GM18520 (cell line): ENCODE measurements around the gene RABGAP1L.
"Not testable (repeated sequence)": the region's sequence is repeated elsewhere in the genome, so short reads cannot be mapped to it uniquely, and the experiment has no call there.

Experiments used
- ATAC-seq: cut with Tn5 transposase; IDR thresholded peaks from one replicate; pipeline ENCODE4 v1.9.1; 2021; ENCODE audit not compliant: unreplicated experiment

Gene RABGAP1L

DNA sequence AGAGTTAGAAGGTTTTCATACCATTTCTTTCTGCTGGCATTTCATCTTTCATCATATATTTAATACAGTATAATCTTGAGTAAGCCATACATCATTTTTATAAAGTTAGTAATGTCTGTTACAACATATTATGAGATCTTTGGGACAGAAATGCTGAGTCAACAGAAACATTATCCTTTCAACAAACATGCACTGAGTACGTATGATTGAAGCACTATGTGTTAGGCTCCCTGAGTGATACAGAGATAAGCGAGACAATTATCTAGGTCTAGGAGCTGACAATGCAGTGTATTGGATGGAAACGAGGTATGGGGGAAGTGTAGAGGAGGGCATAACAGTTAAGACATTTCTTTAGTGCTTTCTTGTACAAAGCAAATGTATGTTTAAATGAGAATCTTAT is 268.7 kb downstream of the RABGAP1L start:
- no peak for ATAC-seq

- ATAC-seq, result no peak
These were observed 269.4 kb downstream of the RABGAP1L start for GRCh38 chr1:174428739-174429138.

DNA sequence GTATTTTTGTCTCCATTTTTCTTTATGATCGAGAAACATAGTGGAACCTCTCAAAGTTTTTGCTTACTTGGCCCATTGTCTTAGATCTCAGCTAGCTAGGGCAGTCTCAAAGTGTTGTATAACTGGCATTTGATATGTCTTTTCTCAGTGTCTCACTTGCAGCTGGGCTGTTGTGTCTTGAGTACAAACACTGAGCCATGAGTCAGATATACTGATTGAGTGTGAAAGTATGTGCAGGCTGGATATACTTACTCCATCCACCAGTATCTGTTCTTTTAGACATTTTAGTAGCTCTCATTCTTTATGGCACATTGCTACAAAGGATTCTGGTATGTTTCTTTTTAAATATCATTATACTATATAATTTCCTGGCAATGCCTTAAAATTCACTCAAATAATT is 274.1 kb downstream of the RABGAP1L start:
- no peak for ATAC-seq

- no peak for ATAC-seq
These were observed 286.0 kb downstream of the RABGAP1L start for GRCh38 chr1:174445351-174445750.

- ATAC-seq, result no peak
These were observed 286.5 kb downstream of the RABGAP1L start for GRCh38 chr1:174445817-174446216.

DNA sequence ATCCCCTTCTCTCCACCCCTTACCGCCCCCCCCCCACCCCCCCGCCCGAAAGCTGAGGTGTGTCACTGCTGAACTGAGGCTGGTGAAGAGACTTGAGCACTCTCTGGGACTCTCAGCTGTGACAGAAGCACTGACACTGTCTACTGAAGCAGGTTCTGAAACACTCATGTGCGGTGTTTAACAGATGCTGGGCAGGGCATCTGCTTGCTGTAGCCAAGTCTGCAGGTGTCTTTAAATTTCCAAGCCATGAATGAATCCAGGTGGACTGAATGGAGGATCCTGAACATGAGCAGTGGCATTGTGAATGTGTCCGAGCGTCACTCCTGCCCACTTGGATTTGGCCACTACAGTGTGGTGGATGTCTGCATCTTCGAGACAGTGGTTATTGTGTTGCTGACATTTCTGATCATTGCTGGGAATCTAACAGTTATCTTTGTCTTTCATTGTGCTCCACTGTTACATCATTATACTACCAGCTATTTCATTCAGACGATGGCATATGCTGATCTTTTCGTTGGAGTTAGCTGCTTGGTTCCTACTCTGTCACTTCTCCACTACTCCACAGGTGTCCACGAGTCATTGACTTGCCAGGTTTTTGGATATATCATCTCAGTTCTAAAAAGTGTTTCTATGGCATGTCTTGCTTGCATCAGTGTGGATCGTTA is 288.7 kb downstream of the RABGAP1L start, which contains the start of gene GPR52:
TSS of gene GPR52 (plus strand) at position 99 of the 665 bp plus-strand sequence. CDS start at position 247, 148 bp downstream.
- no peak for ATAC-seq

DNA sequence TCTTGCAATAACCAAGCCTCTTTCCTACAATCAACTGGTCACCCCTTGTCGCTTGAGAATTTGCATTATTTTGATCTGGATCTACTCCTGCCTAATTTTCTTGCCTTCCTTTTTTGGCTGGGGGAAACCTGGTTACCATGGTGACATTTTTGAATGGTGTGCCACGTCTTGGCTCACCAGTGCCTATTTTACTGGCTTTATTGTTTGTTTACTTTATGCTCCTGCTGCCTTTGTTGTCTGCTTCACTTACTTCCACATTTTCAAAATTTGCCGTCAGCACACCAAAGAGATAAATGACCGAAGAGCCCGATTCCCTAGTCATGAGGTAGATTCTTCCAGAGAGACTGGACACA is 289.2 kb downstream of the RABGAP1L start:
- ATAC-seq, result no peak

DNA sequence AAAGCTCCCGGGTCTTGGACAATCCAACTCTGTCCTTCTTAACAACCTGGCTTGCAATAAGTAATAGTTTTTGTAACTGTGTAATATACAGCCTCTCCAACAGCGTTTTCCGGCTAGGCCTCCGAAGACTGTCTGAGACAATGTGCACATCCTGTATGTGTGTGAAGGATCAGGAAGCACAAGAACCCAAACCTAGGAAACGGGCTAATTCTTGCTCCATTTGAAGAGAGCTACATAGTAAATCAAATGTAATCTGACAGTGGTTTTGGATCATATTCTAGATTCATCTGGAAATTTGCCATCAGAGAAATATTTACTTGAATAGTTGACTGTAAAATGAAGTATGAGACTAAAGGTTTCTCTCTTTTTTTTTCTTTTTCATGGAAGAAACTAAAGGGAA is 289.7 kb downstream of the RABGAP1L start:
- no peak for ATAC-seq

- no peak for ATAC-seq
These were observed 292.1 kb downstream of the RABGAP1L start for GRCh38 chr1:174451408-174451807.

GRCh38 chr1:174465855-174466254 is 306.5 kb downstream of the RABGAP1L start:
- ATAC-seq, result no peak

DNA sequence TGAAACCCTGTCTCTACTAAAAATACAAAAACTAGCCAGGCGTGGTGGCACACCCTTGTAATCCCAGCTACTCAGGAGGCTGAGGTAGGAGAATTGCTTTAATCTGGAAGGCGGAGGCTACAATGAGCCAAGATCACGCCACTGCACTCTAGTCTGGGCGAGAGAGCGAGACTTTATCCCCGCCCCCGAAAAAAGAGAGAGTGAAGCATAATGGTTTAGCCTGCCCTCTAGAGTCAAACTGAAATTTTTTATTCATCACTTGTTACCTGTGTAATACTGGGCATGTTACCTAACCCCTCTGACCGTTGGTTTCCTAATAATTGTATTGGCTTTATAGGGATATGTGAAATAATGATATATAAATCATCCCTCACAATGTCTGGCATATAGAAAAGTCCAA is 307.3 kb downstream of the RABGAP1L start:
- no peak for ATAC-seq

GRCh38 chr1:174469052-174469451 is 309.7 kb downstream of the RABGAP1L start:
- no peak for ATAC-seq

DNA sequence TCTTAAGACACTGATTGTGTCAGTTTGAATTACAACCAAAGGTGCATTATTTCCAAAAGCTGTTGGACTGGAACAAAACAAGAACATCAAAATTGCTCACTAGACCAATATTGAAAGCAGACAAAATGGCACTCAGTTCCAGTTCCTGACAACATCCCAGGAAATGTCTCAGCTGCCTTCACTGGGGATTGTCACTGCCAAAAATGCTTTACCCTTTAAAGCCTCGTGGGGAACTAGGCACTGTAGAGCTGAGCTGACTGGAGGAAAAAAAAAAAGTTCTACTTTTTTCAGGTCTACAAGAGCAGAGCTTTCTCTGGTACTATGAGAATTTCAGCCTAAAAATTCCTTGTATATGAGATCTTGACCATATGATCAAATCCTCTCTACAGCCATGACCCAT is 310.4 kb downstream of the RABGAP1L start:
- no peak for ATAC-seq

- ATAC-seq, result no peak
These were observed 320.0 kb downstream of the RABGAP1L start for GRCh38 chr1:174479281-174479680.

- no peak for ATAC-seq
These were observed 321.0 kb downstream of the RABGAP1L start for GRCh38 chr1:174480324-174480723.

- no peak for ATAC-seq
These were observed 332.3 kb downstream of the RABGAP1L start for GRCh38 chr1:174491606-174492005.

GRCh38 chr1:174497478-174497877 is 338.2 kb downstream of the RABGAP1L start:
- ATAC-seq, result no peak

DNA sequence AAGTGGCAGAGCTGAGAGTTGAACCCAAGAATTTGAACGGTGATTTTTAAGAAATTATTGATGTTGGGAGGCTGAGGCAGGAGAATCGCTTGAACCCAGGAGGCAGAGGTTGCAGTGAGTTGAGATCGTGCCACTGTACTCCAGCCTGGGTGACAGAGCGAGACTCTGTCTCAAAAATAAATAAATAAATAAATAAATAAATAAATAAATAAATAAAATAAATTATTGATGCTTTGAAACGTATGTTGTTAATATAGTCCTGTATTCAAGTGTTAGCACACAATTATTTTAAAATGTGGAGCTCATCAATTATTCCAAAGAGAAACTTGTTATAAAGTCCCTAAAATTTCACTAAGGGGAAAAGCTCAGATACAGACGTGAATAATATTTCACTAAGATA is 357.4 kb downstream of the RABGAP1L start:
- not testable (repeated sequence) for ATAC-seq

DNA sequence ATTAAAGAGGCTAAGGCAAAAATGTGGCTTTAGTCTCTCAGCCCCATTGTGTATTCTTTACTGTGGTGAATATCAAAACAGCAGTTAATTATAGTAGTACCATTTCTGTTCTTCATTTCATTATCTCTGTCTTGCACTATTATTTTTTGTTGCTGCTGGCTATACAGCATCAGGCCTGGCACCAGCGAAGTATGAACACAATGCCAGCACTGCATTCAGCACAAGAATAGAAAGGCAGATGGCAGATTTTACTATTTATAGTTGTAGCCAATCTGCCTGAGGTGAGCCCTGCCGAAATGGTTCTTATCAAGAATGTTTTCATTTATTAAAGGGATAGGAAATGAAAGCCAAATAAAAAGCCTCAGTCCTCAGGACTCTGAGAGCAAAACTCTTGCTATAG is 360.5 kb downstream of the RABGAP1L start:
- no peak for ATAC-seq

GRCh38 chr1:174531751-174532150 is 372.4 kb downstream of the RABGAP1L start:
- ATAC-seq, result no peak

GRCh38 chr1:174534789-174535188 is 375.5 kb downstream of the RABGAP1L start:
- no peak for ATAC-seq

- no peak for ATAC-seq
These were observed 375.9 kb downstream of the RABGAP1L start for GRCh38 chr1:174535207-174535606.

GRCh38 chr1:174543421-174543820 is 384.1 kb downstream of the RABGAP1L start:
- ATAC-seq, result not testable (repeated sequence)
